B cell (primary cell): ENCODE data around the gene ANGPTL5.

Experiments used
- EZH2 ChIP-seq: IDR thresholded peaks from 2 replicates; pipeline ENCODE4 v1.6.1; 2012; ENCODE audit warnings: borderline replicate concordance, low read depth, mild to moderate bottlenecking, moderate library complexity, low read length; ENCODE audit not compliant: insufficient read depth, poor library complexity, severe bottlenecking
- TF ChIP-seq, protein P1 (sequence below): fragments of 200-600 bp; IDR thresholded peaks from one replicate; pipeline ENCODE4 v1.8.0; 2022; ENCODE audit warnings: antibody characterized with exemption, mild to moderate bottlenecking

DNA sequence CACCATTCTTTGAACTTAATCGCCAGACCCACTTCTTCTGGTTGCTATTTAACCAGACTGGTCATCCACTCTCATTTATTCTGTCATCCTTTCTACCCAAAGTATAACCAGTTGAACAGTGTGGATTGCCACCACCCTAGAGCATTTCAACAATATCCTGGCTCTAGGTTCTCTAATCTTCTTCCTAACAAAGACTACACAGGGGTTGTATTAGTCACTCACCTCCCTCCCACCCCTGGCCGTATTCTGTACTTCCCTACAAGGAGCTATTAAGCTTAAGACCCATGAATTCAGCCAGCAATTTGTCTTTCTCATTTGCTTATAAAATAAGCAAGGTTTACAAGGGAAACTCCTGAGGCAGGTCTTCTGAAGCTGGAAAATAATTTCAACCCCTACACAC, 48.4 kb downstream of the ANGPTL5 start:
- TF ChIP-seq, protein P1, sequence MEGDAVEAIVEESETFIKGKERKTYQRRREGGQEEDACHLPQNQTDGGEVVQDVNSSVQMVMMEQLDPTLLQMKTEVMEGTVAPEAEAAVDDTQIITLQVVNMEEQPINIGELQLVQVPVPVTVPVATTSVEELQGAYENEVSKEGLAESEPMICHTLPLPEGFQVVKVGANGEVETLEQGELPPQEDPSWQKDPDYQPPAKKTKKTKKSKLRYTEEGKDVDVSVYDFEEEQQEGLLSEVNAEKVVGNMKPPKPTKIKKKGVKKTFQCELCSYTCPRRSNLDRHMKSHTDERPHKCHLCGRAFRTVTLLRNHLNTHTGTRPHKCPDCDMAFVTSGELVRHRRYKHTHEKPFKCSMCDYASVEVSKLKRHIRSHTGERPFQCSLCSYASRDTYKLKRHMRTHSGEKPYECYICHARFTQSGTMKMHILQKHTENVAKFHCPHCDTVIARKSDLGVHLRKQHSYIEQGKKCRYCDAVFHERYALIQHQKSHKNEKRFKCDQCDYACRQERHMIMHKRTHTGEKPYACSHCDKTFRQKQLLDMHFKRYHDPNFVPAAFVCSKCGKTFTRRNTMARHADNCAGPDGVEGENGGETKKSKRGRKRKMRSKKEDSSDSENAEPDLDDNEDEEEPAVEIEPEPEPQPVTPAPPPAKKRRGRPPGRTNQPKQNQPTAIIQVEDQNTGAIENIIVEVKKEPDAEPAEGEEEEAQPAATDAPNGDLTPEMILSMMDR: no peak
- TF ChIP-seq EZH2: no peak
